GM12892 (cell line): Measurements from ENCODE around the gene LEFTY2.

Experiments
- POLR2A ChIP-seq: IDR thresholded peaks from 2 replicates; pipeline ENCODE4 v1.6.1; 2011; ENCODE audit warnings: low read depth, low read length, control low read depth
- TAF1 ChIP-seq: IDR thresholded peaks from 2 replicates; pipeline ENCODE4 v1.6.1; 2011; ENCODE audit warnings: low read depth, mild to moderate bottlenecking, control low read depth, low read length, borderline replicate concordance

DNA sequence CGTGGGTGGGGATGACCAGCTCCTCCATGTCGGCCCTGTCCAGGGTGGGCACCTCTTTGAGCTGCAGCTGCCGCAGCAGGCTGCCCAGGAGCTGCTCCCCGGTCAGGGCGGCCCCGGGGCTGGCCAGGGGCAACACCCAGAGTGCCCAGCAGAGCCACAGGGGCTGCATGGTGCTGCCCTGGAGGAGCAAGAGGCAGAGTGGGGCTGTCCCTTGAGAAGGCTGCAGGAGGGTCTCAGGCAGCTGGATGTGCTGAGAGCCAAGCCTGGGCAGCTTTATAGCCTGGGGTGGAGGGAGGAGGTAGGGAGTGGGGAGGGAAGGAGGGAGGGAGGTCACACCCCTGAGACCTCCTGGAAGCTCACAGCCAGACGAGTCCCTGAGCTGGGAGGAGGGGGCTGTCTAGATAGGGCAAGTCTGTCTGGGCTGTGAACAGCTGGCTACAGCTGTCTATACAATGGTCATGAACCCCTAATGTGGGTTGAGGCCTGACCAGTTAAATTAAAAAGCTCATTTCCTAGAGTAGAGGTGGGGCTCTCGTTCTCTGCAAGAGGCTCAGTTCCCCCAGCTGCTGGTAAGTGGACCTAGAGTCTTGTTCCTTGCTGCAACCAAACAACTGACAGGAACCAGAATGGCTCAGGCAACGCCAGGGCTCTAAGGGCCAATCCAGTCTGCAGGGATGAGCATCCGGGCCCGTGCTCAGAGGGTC is 52.0 kb downstream of the LEFTY2 start, which contains the start of gene LEFTY1:
- TF ChIP-seq POLR2A = no peak
- no peak for TF ChIP-seq TAF1
